ENCODE measurements around the gene DPH2. TPM values are rescaled to one million over a fixed set of nuclear protein-coding genes. Genes with fewer than 3 reads are reported as not detected.

DPH2 gene
- total RNA-seq, 1 donor from 2014 or later: 9.5 TPM

- H3K27me3 ChIP-seq: no peaks in the 10 kb centered on the region
- no peak for DNase-seq (ENCODE audit: low spot score)
- no peak overlapping the region for H3K9ac ChIP-seq
- H3K27ac ChIP-seq: no peak overlapping the region
- TF ChIP-seq, protein P1, sequence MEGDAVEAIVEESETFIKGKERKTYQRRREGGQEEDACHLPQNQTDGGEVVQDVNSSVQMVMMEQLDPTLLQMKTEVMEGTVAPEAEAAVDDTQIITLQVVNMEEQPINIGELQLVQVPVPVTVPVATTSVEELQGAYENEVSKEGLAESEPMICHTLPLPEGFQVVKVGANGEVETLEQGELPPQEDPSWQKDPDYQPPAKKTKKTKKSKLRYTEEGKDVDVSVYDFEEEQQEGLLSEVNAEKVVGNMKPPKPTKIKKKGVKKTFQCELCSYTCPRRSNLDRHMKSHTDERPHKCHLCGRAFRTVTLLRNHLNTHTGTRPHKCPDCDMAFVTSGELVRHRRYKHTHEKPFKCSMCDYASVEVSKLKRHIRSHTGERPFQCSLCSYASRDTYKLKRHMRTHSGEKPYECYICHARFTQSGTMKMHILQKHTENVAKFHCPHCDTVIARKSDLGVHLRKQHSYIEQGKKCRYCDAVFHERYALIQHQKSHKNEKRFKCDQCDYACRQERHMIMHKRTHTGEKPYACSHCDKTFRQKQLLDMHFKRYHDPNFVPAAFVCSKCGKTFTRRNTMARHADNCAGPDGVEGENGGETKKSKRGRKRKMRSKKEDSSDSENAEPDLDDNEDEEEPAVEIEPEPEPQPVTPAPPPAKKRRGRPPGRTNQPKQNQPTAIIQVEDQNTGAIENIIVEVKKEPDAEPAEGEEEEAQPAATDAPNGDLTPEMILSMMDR (IDR thresholded peaks at IDR 0.05): no peak
- TF ChIP-seq EZH2phosphoT487 (IDR thresholded peaks at IDR 0.05) (no peak), EZH2 (IDR thresholded peaks at IDR 0.05) (no peak)
- H3K36me3 ChIP-seq: no peaks in the 10 kb centered on the region
- H3K36me3 Mint-ChIP-seq: peaks cover 7% of the 10 kb centered on the region
- H3K79me2 ChIP-seq (ENCODE audit: low read depth): peaks cover 11% of the 10 kb centered on the region
- H3K4me1 Mint-ChIP-seq: peaks cover 22% of the 10 kb centered on the region
- H2AFZ ChIP-seq (replicated peaks): no peak overlapping the region
- H3K4me2 ChIP-seq: peak overlapping the region; percentile 69
- H3K4me3 ChIP-seq: peak overlapping the region; percentile 94
- no peaks in the 10 kb centered on the region for H3K9me3 Mint-ChIP-seq
- H3K27me3 Mint-ChIP-seq (ENCODE audit: insufficient read depth, low read depth): no peaks in the 10 kb centered on the region
- H4K20me1 ChIP-seq (ENCODE audit: low read depth): peaks cover 4% of the 10 kb centered on the region
- no peaks in the 10 kb centered on the region for H3K9me3 ChIP-seq (ENCODE audit: low read depth)
- peak overlapping the region; percentile 96 for H3K4me3 Mint-ChIP-seq
- no peak overlapping the region for H3K27ac Mint-ChIP-seq
- peaks cover 23% of the 10 kb centered on the region for H3F3A ChIP-seq (ENCODE audit: low read depth)
- peaks cover 3% of the 10 kb centered on the region for H3K4me1 ChIP-seq
Measured at GRCh38 chr1:43969416-43969745, 429 bp upstream of the DPH2 start.

DNA sequence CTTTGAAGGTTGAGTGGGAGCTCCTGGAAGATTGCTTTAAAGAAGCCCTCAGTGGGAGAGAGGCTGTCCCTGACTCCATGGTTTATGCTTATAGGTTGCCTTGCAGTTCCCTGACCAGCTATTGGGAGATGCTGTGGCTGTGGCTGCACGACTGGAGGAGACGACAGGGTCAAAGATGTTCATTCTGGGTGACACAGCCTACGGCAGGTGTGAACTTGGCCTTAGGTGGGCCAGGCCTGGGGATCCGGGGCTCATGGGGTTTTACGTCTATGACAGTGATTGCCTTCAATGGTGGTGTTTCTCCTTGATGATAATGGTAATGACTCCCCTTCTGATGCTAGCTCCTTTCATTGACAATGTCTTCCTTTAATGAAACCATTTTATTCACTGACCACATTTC, 692 bp downstream of the DPH2 start:
- peaks cover 17% of the 10 kb centered on the region for H3K79me2 ChIP-seq (ENCODE audit: low read depth)
- no peaks in the 10 kb centered on the region for H3K9me3 Mint-ChIP-seq
- H3K4me1 Mint-ChIP-seq: peaks cover 24% of the 10 kb centered on the region
- H3K27ac ChIP-seq: no peak overlapping the region
- no peak overlapping the region for H2AFZ ChIP-seq (replicated peaks)
- H3K4me2 ChIP-seq: peak overlapping the region; percentile 86
- TF ChIP-seq, protein P1 (IDR thresholded peaks at IDR 0.05): no peak
- no peak for TF ChIP-seq EZH2 (IDR thresholded peaks at IDR 0.05)
- no peak for TF ChIP-seq EZH2phosphoT487 (IDR thresholded peaks at IDR 0.05)
- H3F3A ChIP-seq (ENCODE audit: low read depth): peaks cover 25% of the 10 kb centered on the region
- no peaks in the 10 kb centered on the region for H3K9me3 ChIP-seq (ENCODE audit: low read depth)
- H4K20me1 ChIP-seq (ENCODE audit: low read depth): peaks cover 8% of the 10 kb centered on the region
- H3K27ac Mint-ChIP-seq: no peak overlapping the region
- H3K4me3 Mint-ChIP-seq: peak overlapping the region; percentile 96
- peaks cover 3% of the 10 kb centered on the region for H3K4me1 ChIP-seq
- H3K36me3 ChIP-seq: no peaks in the 10 kb centered on the region
- H3K9ac ChIP-seq: peak overlapping the region; percentile 61
- peak overlapping the region; percentile 94 for H3K4me3 ChIP-seq
- DNase-seq (ENCODE audit: low spot score): no peak
- H3K27me3 ChIP-seq: no peaks in the 10 kb centered on the region
- H3K36me3 Mint-ChIP-seq: peaks cover 7% of the 10 kb centered on the region
- no peaks in the 10 kb centered on the region for H3K27me3 Mint-ChIP-seq (ENCODE audit: insufficient read depth, low read depth)

DNA sequence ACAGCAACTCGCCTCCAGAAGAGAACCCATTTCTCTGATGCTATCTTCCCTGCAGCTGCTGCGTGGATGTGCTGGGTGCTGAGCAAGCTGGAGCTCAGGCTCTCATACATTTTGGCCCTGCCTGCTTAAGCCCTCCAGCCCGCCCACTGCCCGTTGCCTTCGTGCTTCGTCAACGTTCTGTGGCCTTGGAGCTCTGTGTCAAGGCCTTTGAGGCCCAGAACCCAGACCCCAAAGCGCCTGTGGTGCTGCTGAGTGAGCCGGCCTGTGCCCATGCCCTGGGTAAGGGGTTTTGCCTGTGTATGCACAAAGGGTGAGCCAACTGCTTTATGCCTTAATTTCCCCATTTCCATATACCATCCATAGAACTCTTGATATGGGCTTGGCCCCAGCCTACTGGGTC, 1.1 kb downstream of the DPH2 start:
- Histone ChIP-seq H3K9ac (no peak overlapping the region), H3K27me3 (no peaks in the 10 kb centered on the region), H3K27ac (no peak overlapping the region), H3K36me3 (no peaks in the 10 kb centered on the region), H3K79me2 (ENCODE audit: low read depth) (peaks cover 21% of the 10 kb centered on the region), H3K9me3 (ENCODE audit: low read depth) (no peaks in the 10 kb centered on the region), H2AFZ (replicated peaks) (no peak overlapping the region), H3F3A (ENCODE audit: low read depth) (peaks cover 29% of the 10 kb centered on the region), H3K4me2 (peak overlapping the region; percentile 86), H3K4me3 (no peak overlapping the region), H4K20me1 (ENCODE audit: low read depth) (peaks cover 12% of the 10 kb centered on the region), H3K4me1 (peaks cover 6% of the 10 kb centered on the region)
- DNase-seq (ENCODE audit: low spot score): no peak
- H3K4me1 Mint-ChIP-seq: peaks cover 28% of the 10 kb centered on the region
- TF ChIP-seq, protein P1 (IDR thresholded peaks at IDR 0.05): no peak
- TF ChIP-seq EZH2phosphoT487 (IDR thresholded peaks at IDR 0.05): no peak
- TF ChIP-seq EZH2 (IDR thresholded peaks at IDR 0.05): no peak
- no peaks in the 10 kb centered on the region for H3K27me3 Mint-ChIP-seq (ENCODE audit: insufficient read depth, low read depth)
- peak overlapping the region; percentile 96 for H3K4me3 Mint-ChIP-seq
- no peak overlapping the region for H3K27ac Mint-ChIP-seq
- no peaks in the 10 kb centered on the region for H3K9me3 Mint-ChIP-seq
- peaks cover 7% of the 10 kb centered on the region for H3K36me3 Mint-ChIP-seq

All from neural progenitor cell (in vitro differentiated cells).